ENCODE results near the gene CWC27. TPM values are rescaled to one million over a fixed set of nuclear protein-coding genes. Genes with fewer than 3 reads are reported as not detected.
"Not testable (repeated sequence)": the region's sequence is repeated elsewhere in the genome, so short reads cannot be mapped to it uniquely, and the experiment has no call there.

Gene CWC27
- total RNA-seq, 8 experiments from 2014 or later, result 15.1 to 28.0 (median 24.9) TPM

GRCh38 chr5:64794053-64794770 is 25.5 kb downstream of the CWC27 start:
- in situ Hi-C loops (cut with MboI; ENCODE audit: low pct_unique_long_range_greater_than_20kb in 2 of 9, low sequenced_read_pairs in 9 of 9, unreplicated experiment in 9 of 9), result loop anchor here in 4 of 9 experiments (25.0 kb wide), 1 partner anchor 157 kb away; no protein-coding TSS in a partner anchor
- Histone ChIP-seq H3K27ac (no peak overlapping the region), H3K4me1 (replicated peaks in 1 of 2) (no peaks in the 10 kb centered on the region), H3K4me3 (no peak overlapping the region)
- 41 to 100% (median 94%) methylated on average over 1 to 3 of the region's 3 CpGs; no CpG with 5 or more reads in 1 of the 10 experiments for WGBS, 10 experiments
- peak in 1 of 8 experiments; percentile 40 for ATAC-seq (replicated peaks in 6 of 8)

DNA sequence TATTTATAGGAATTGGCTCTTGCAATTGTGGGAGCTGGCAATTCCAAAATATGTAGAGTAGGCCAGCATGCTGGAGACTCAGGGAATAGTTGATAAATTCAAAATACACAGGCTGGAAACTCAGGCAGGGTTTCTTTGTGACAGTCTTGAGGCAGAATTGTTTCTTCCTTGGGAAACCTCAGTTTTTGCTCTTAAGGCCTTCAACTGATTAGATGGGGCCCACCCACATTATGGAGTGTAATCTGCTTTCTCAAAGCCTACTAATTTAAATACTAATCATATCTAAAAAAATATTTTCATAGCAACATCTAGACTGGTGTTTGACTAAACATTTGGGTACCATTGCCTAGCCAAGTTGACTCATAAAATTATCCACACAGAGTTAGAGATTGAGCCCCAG is 27.6 kb downstream of the CWC27 start:
- in situ Hi-C loops (cut with MboI; ENCODE audit: low pct_unique_long_range_greater_than_20kb in 2 of 9, low sequenced_read_pairs in 9 of 9, unreplicated experiment in 9 of 9), result loop anchor here in 4 of 9 experiments (25.0 kb wide), 1 partner anchor 159 kb away; no protein-coding TSS in a partner anchor
- H3K4me1 ChIP-seq (replicated peaks in 1 of 2), result no peaks in the 10 kb centered on the region
- ATAC-seq (replicated peaks in 6 of 8), result no peak
- no peak overlapping the region for H3K4me3 ChIP-seq
- no peak overlapping the region for H3K27ac ChIP-seq

GRCh38 chr5:64800926-64801325 is 32.2 kb downstream of the CWC27 start:
- Histone ChIP-seq H3K4me3 (no peak overlapping the region), H3K4me1 (replicated peaks in 1 of 2) (no peaks in the 10 kb centered on the region), H3K27ac (no peak overlapping the region)
- no peak for ATAC-seq (replicated peaks in 6 of 8)
- 50 to 100% (median 93%) methylated on average over 1 to 2 of the region's 2 CpGs for WGBS, 10 experiments
- in situ Hi-C loops (cut with MboI; ENCODE audit: low pct_unique_long_range_greater_than_20kb in 2 of 9, low sequenced_read_pairs in 9 of 9, unreplicated experiment in 9 of 9), result loop anchor here in 7 of 9 experiments (25.0 kb wide), 4 partner anchors 161 to 686 kb away; partner anchors contain the start of gene ADAMTS6 (in 6 of the 7)

- ATAC-seq (replicated peaks in 6 of 8), result no peak
- in situ Hi-C loops (cut with MboI; ENCODE audit: low pct_unique_long_range_greater_than_20kb in 2 of 9, low sequenced_read_pairs in 9 of 9, unreplicated experiment in 9 of 9), result loop anchor here in 7 of 9 experiments (25.0 kb wide), 4 partner anchors 156 to 681 kb away; partner anchors contain the start of gene ADAMTS6 (in 6 of the 7)
- Histone ChIP-seq H3K4me1 (replicated peaks in 1 of 2) (no peaks in the 10 kb centered on the region), H3K27ac (no peak overlapping the region), H3K4me3 (no peak overlapping the region)
- WGBS, 10 experiments, result 50 to 100% (median 93%) methylated on average over 1 to 2 of the region's 2 CpGs; no CpG with 5 or more reads in 1 of the 10 experiments
Observed at GRCh38 chr5:64806537-64806936, 37.8 kb downstream of the CWC27 start.

- H3K4me1 ChIP-seq (replicated peaks in 1 of 2), result no peaks in the 10 kb centered on the region
- in situ Hi-C loops (cut with MboI; ENCODE audit: low pct_unique_long_range_greater_than_20kb in 2 of 9, low sequenced_read_pairs in 9 of 9, unreplicated experiment in 9 of 9), result loop anchor here in 7 of 9 experiments (25.0 kb wide), 4 partner anchors 155 to 680 kb away; partner anchors contain the start of gene ADAMTS6 (in 6 of the 7)
- no peak for ATAC-seq (replicated peaks in 6 of 8)
- WGBS, 10 experiments, result 71 to 98% (median 92%) methylated on average over 2 to 5 of the region's 5 CpGs
- H3K27ac ChIP-seq, result no peak overlapping the region
- no peak overlapping the region for H3K4me3 ChIP-seq
Observed at GRCh38 chr5:64807520-64807919, 38.8 kb downstream of the CWC27 start.

- peak in 4 of 8 experiments; percentile 28 to 64 (median 58) for ATAC-seq (replicated peaks in 6 of 8)
- Histone ChIP-seq H3K4me3 (no peak overlapping the region), H3K4me1 (replicated peaks in 1 of 2) (no peaks in the 10 kb centered on the region), H3K27ac (no peak overlapping the region)
- 80 to 100% (median 100%) methylated on average over 1 of the region's 1 CpG for WGBS, 10 experiments
- in situ Hi-C loops (cut with MboI; ENCODE audit: low pct_unique_long_range_greater_than_20kb in 2 of 9, low sequenced_read_pairs in 9 of 9, unreplicated experiment in 9 of 9), result loop anchor here in 7 of 9 experiments (10.0 to 25.0 kb wide), 5 partner anchors 151 to 676 kb away; partner anchors contain the start of gene ADAMTS6 (in 7 of the 7)
Observed at GRCh38 chr5:64811050-64811640, 42.4 kb downstream of the CWC27 start.

DNA sequence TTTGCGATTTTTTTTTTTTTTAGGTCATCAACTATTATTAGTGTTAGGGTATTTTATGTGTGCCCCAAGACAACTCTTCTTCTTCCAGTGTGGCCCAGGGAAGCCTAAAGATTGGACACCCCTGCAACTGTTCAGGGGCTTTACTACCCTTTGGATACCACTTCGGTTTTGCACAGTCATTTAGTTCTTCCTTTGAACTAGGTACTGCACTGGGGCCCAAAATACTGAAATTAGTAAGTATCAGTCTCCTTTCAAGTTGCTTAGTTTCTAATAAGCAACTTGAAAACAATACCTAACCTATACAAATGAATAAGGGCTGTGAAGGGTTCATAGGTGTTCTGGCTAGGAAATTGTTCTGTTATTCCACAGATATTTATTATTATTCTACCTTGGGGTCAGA is 45.3 kb downstream of the CWC27 start:
- no peak for ATAC-seq (replicated peaks in 6 of 8)
- no peaks in the 10 kb centered on the region for H3K4me1 ChIP-seq (replicated peaks in 1 of 2)
- in situ Hi-C loops (cut with MboI; ENCODE audit: low pct_unique_long_range_greater_than_20kb in 2 of 9, low sequenced_read_pairs in 9 of 9, unreplicated experiment in 9 of 9), result loop anchor here in 7 of 9 experiments (10.0 to 25.0 kb wide), 5 partner anchors 148 to 673 kb away; partner anchors contain the start of gene ADAMTS6 (in 7 of the 7)
- H3K27ac ChIP-seq, result no peak overlapping the region
- 86 to 100% (median 95%) methylated on average over 1 to 2 of the region's 2 CpGs; no CpG with 5 or more reads in 1 of the 10 experiments for WGBS, 10 experiments
- H3K4me3 ChIP-seq, result no peak overlapping the region

DNA sequence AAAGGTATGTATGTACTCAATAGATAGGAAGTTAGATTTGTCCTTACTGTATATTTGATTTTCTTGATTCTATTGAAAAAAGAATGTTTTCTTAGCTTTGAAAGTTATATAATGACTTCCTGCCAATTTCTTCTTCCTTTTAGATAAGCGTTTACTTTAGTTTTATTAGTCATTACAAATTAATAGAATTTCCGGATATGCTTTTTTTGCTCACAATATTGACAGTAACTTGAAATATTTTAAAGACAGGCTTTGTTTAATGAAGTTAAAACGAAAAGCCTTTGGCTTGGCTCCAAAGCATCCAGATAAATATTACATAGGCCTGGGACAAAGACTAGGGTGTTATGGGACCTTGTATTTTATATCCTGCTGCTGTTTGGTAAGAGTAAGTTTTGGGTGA is 49.5 kb downstream of the CWC27 start:
- 79 to 100% (median 91%) methylated on average over 1 to 3 of the region's 3 CpGs for WGBS, 10 experiments
- Histone ChIP-seq H3K27ac (no peak overlapping the region), H3K4me3 (no peak overlapping the region), H3K4me1 (replicated peaks in 1 of 2) (no peaks in the 10 kb centered on the region)
- in situ Hi-C loops (cut with MboI; ENCODE audit: low pct_unique_long_range_greater_than_20kb in 2 of 9, low sequenced_read_pairs in 9 of 9, unreplicated experiment in 9 of 9), result loop anchor here in 7 of 9 experiments (10.0 to 25.0 kb wide), 5 partner anchors 144 to 669 kb away; partner anchors contain the start of gene ADAMTS6 (in 7 of the 7)
- ATAC-seq (replicated peaks in 6 of 8), result no peak

GRCh38 chr5:64819345-64819744 is 50.6 kb downstream of the CWC27 start:
- H3K4me3 ChIP-seq; H3K4me1 ChIP-seq (replicated peaks in 1 of 2); H3K27ac ChIP-seq; ATAC-seq (replicated peaks in 6 of 8): not testable (repeated sequence)
- in situ Hi-C loops (cut with MboI; ENCODE audit: low pct_unique_long_range_greater_than_20kb in 2 of 9, low sequenced_read_pairs in 9 of 9, unreplicated experiment in 9 of 9), result loop anchor here in 7 of 9 experiments (10.0 to 25.0 kb wide), 5 partner anchors 143 to 668 kb away; partner anchors contain the start of gene ADAMTS6 (in 7 of the 7)
- WGBS, 10 experiments, result 60 to 100% (median 89%) methylated on average over 1 to 4 of the region's 4 CpGs; no CpG with 5 or more reads in 1 of the 10 experiments

DNA sequence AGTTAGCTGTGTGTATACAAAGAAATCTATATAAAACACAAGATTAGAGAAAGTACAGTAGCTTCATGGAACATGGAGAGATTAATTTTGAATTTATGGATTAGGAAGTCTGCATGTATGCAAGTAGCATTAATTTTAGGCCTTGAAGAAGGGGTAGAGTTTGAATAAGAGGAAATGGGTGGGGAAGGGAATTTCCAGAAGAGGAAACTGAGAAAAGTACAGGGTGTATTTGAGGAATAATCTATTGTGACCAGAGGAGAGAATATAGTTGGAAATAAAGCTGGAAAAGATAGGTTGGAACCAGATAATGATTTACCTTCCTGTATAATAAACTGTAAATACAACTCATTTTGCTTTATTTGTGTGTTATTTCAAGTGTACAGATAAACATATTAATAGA is 53.6 kb downstream of the CWC27 start:
- H3K27ac ChIP-seq, result no peak overlapping the region
- no peak overlapping the region for H3K4me3 ChIP-seq
- in situ Hi-C loops (cut with MboI; ENCODE audit: low pct_unique_long_range_greater_than_20kb in 2 of 9, low sequenced_read_pairs in 9 of 9, unreplicated experiment in 9 of 9), result loop anchor here in 7 of 9 experiments (25.0 kb wide), 4 partner anchors 140 to 665 kb away; partner anchors contain the start of gene ADAMTS6 (in 6 of the 7)
- H3K4me1 ChIP-seq (replicated peaks in 1 of 2), result no peaks in the 10 kb centered on the region
- ATAC-seq (replicated peaks in 6 of 8), result peak in 2 of 8 experiments; percentile 43 to 51

- WGBS, 10 experiments, result 70 to 100% (median 90%) methylated on average over 1 of the region's 1 CpG; no CpG with 5 or more reads in 1 of the 10 experiments
- Histone ChIP-seq H3K4me3 (no peak overlapping the region), H3K27ac (no peak overlapping the region), H3K4me1 (replicated peaks in 1 of 2) (no peaks in the 10 kb centered on the region)
- ATAC-seq (replicated peaks in 6 of 8), result no peak
- in situ Hi-C loops (cut with MboI; ENCODE audit: low pct_unique_long_range_greater_than_20kb in 2 of 9, low sequenced_read_pairs in 9 of 9, unreplicated experiment in 9 of 9), result no loop called here
Observed at GRCh38 chr5:64826541-64826940, 57.8 kb downstream of the CWC27 start.

- Histone ChIP-seq H3K27ac (no peak overlapping the region), H3K4me3 (no peak overlapping the region), H3K4me1 (replicated peaks in 1 of 2) (no peaks in the 10 kb centered on the region)
- in situ Hi-C loops (cut with MboI; ENCODE audit: low pct_unique_long_range_greater_than_20kb in 2 of 9, low sequenced_read_pairs in 9 of 9, unreplicated experiment in 9 of 9), result no loop called here
- 78 to 100% (median 96%) methylated on average over 1 to 4 of the region's 4 CpGs for WGBS, 10 experiments
- ATAC-seq (replicated peaks in 6 of 8), result no peak
Observed at GRCh38 chr5:64827703-64828102, 59.0 kb downstream of the CWC27 start.

- in situ Hi-C loops (cut with MboI; ENCODE audit: low pct_unique_long_range_greater_than_20kb in 2 of 9, low sequenced_read_pairs in 9 of 9, unreplicated experiment in 9 of 9); H3K27ac ChIP-seq; ATAC-seq (replicated peaks in 6 of 8); H3K4me1 ChIP-seq (replicated peaks in 1 of 2); H3K4me3 ChIP-seq: not testable (repeated sequence)
Observed at GRCh38 chr5:64830650-64831049, 61.9 kb downstream of the CWC27 start.
